KMS-11 (cell line): Measurements from ENCODE around the gene SLC29A4.
"Not testable (repeated sequence)": the region's sequence is repeated elsewhere in the genome, so short reads cannot be mapped to it uniquely, and the experiment has no call there.

Experiments used
- H2AFZ ChIP-seq: fragments of 200-600 bp; sonication (generic); 2 replicates; pipeline ENCODE4 v1.6.1; 2016; ENCODE audit warnings: antibody characterized with exemption, mixed run types, low read depth
- H3K27ac ChIP-seq: fragments of 200-600 bp; sonication (generic); 2 replicates; pipeline ENCODE4 v1.6.1; 2016; ENCODE audit warnings: mild to moderate bottlenecking, mixed run types
- H3K27me3 ChIP-seq: fragments of 200-600 bp; sonication (generic); 2 replicates; pipeline ENCODE4 v1.6.1; 2017; ENCODE audit warnings: mild to moderate bottlenecking, low read depth, mixed run types, moderate library complexity; ENCODE audit not compliant: insufficient read depth
- H3K36me3 ChIP-seq: fragments of 200-600 bp; sonication (generic); 2 replicates; pipeline ENCODE4 v1.6.1; 2017; ENCODE audit warnings: mild to moderate bottlenecking, mixed run types; ENCODE audit not compliant: insufficient read depth
- H3K4me1 ChIP-seq: fragments of 200-600 bp; sonication (generic); 2 replicates; pipeline ENCODE4 v1.6.1; 2016; ENCODE audit warnings: mild to moderate bottlenecking, low read depth, mixed run types; ENCODE audit not compliant: poor library complexity, severe bottlenecking
- H3K4me2 ChIP-seq: fragments of 200-600 bp; sonication (generic); 2 replicates; pipeline ENCODE4 v1.7.0; 2016; ENCODE audit warnings: mild to moderate bottlenecking, mixed run types
- H3K4me3 ChIP-seq: fragments of 200-600 bp; sonication (generic); IDR thresholded peaks from 2 replicates; pipeline ENCODE4 v1.6.1; 2017; ENCODE audit warnings: low read depth, low read length, mixed read lengths; ENCODE audit not compliant: insufficient read depth
- H3K79me2 ChIP-seq: fragments of 200-600 bp; sonication (generic); 2 replicates; pipeline ENCODE4 v1.6.1; 2016; ENCODE audit warnings: low read depth, mixed run types; ENCODE audit not compliant: insufficient read depth
- H3K9ac ChIP-seq: fragments of 200-600 bp; sonication (generic); 2 replicates; pipeline ENCODE4 v1.6.1; 2016; ENCODE audit warnings: mild to moderate bottlenecking, mixed run types
- H4K20me1 ChIP-seq: fragments of 200-600 bp; sonication (generic); 2 replicates; pipeline ENCODE4 v1.6.1; 2016; ENCODE audit warnings: mild to moderate bottlenecking, mixed run types; ENCODE audit not compliant: insufficient read depth
- TF ChIP-seq, protein P1 (sequence below): fragments of 200-600 bp; sonication (generic); conservative IDR thresholded peaks from 2 replicates; pipeline ENCODE4 v1.6.1; 2017; ENCODE audit warnings: low read depth, mild to moderate bottlenecking, antibody characterized with exemption, low read length, moderate library complexity, mixed read lengths

The SLC29A4 gene

DNA sequence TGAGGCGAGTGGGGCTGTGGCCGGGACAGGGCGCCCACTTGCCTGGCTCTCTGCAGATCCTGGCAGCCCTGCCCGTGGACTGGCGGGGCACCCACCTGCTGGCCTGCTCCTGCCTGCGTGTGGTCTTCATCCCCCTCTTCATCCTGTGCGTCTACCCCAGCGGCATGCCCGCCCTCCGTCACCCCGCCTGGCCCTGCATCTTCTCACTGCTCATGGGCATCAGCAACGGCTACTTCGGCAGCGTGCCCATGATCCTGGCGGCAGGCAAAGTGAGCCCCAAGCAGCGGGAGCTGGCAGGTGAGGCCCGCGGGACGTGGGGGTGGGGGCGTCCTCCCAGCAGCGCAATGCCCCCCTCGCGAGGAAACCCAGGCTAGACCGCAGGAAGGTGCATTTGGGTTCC, 17.6 kb downstream of the SLC29A4 start:
- Histone ChIP-seq H4K20me1 (no peaks in the 10 kb centered on the region), H3K27ac (no peak overlapping the region), H3K4me3 (no peak overlapping the region), H2AFZ (no peak overlapping the region), H3K79me2 (no peaks in the 10 kb centered on the region), H3K4me2 (no peak overlapping the region), H3K27me3 (peaks cover 4% of the 10 kb centered on the region; the same call in 1 of the 2 replicates), H3K36me3 (no peaks in the 10 kb centered on the region), H3K4me1 (no peaks in the 10 kb centered on the region), H3K9ac (no peak overlapping the region)
- TF ChIP-seq, protein P1, sequence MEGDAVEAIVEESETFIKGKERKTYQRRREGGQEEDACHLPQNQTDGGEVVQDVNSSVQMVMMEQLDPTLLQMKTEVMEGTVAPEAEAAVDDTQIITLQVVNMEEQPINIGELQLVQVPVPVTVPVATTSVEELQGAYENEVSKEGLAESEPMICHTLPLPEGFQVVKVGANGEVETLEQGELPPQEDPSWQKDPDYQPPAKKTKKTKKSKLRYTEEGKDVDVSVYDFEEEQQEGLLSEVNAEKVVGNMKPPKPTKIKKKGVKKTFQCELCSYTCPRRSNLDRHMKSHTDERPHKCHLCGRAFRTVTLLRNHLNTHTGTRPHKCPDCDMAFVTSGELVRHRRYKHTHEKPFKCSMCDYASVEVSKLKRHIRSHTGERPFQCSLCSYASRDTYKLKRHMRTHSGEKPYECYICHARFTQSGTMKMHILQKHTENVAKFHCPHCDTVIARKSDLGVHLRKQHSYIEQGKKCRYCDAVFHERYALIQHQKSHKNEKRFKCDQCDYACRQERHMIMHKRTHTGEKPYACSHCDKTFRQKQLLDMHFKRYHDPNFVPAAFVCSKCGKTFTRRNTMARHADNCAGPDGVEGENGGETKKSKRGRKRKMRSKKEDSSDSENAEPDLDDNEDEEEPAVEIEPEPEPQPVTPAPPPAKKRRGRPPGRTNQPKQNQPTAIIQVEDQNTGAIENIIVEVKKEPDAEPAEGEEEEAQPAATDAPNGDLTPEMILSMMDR = no peak

GRCh38 chr7:5302577-5302976, 19.8 kb downstream of the SLC29A4 start:
- no peaks in the 10 kb centered on the region for H3K4me1 ChIP-seq
- no peak overlapping the region for H3K9ac ChIP-seq
- H3K79me2 ChIP-seq = no peaks in the 10 kb centered on the region
- H2AFZ ChIP-seq = no peak overlapping the region
- no peak overlapping the region for H3K4me2 ChIP-seq
- H3K27me3 ChIP-seq = peaks cover 4% of the 10 kb centered on the region; the same call in 1 of the 2 replicates
- H3K36me3 ChIP-seq = no peaks in the 10 kb centered on the region
- H3K4me3 ChIP-seq = no peak overlapping the region
- H4K20me1 ChIP-seq = no peaks in the 10 kb centered on the region
- TF ChIP-seq, protein P1 = no peak
- H3K27ac ChIP-seq = no peak overlapping the region

DNA sequence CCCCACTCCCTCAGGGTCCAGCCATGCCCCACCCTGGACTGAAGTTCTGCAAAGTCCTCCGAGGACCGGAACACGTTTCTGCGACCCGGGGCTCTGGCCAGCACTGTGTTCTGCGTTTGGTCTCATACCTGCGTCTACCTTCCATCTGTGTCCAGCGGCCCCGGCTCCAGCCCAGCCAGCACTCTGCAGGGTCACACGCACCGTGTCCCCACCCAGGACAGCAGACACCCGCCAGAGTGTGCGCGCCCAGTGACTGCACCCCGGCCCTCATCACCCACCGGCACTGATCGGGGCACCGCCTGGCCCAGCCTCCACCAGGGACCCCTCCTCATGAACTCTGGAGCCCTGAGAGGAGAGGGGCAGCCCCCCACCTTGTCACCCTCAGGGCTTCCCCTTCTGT, 20.3 kb downstream of the SLC29A4 start:
- Histone ChIP-seq H3K27ac (no peak overlapping the region), H3K36me3 (no peaks in the 10 kb centered on the region)

DNA sequence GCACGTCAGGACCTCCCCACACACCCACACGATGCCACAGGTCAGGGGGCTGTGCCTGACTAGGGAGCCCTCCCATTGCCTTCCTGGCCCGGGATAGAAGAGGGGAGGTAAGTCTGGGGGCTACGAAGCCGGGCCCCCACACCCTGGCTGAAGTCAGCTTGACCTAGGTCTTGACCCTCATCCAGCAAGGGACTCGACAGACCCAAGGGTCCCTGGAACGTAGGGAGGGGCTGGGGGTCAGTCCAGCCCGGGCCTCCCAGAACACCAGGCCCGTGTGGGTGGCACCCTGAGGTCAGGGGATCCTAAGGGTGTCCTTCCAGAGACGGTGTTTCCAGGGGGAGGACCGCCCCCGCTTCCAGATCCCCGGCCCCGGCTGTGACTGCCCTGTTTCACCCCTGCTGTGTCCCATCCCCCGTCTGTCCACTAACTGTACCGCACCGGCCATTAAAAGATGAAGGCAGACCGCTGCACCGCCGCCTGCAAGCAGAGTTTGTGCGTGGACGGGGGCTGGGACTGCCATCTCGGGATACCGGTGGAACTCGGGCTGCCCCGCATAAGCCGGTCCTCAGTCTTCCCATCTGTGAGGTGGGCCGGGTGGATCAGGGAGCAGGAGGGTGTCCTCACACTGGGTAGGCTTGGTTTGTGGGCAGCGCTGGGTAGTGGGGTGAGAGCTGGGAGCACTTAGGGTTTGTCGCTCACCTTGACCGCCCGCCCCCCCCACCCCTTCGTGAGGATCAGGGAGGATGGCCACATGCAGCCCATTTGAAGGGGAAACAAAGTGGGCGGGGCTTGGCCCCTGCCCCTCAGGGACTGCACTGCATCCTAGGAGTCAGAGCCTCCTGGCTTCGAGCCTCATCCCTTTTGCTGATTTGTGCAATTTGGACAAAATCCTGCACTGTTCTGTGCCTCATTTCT, 21.1 kb downstream of the SLC29A4 start:
- TF ChIP-seq, protein P1 = no peak
- Histone ChIP-seq H3K9ac (no peak overlapping the region), H3K4me1 (no peaks in the 10 kb centered on the region), H3K79me2 (no peaks in the 10 kb centered on the region), H3K27ac (no peak overlapping the region), H3K4me3 (no peak overlapping the region), H3K27me3 (peaks cover 4% of the 10 kb centered on the region; the same call in 1 of the 2 replicates), H4K20me1 (no peaks in the 10 kb centered on the region), H3K36me3 (no peaks in the 10 kb centered on the region), H3K4me2 (no peak overlapping the region), H2AFZ (no peak overlapping the region)

More for the DNA sequence above, 20.3 kb downstream of the SLC29A4 start:
- H3K4me3 ChIP-seq = no peak overlapping the region
- H3K4me1 ChIP-seq = no peaks in the 10 kb centered on the region
- TF ChIP-seq, protein P1 = no peak
- H4K20me1 ChIP-seq = no peaks in the 10 kb centered on the region
- H3K4me2 ChIP-seq = no peak overlapping the region
- peaks cover 4% of the 10 kb centered on the region; the same call in 1 of the 2 replicates for H3K27me3 ChIP-seq
- no peak overlapping the region for H2AFZ ChIP-seq
- no peak overlapping the region for H3K9ac ChIP-seq
- H3K79me2 ChIP-seq = no peaks in the 10 kb centered on the region

DNA sequence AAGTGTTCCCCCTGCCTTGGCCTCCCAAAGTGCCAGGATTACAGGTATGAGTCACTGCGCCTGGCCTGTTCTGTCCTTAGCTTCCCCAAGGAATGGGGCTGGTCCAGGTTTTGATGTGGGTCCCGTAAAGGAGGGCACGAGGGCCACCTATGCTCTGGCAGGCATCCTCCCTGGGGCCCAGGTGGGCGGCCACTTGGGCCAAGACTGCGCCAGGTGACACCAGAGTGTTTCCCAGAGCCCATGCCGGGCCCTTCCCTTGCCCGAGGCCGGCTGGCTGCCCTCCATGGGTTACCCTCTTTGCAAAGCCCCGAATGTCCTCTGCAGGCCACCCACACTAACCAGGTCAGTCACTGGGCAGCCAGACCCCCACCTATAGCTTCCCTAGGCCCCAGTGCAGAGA, 22.3 kb downstream of the SLC29A4 start:
- not testable (repeated sequence) for H3K27me3 ChIP-seq, H3K79me2 ChIP-seq, H3K36me3 ChIP-seq, H4K20me1 ChIP-seq, H3K4me3 ChIP-seq, H3K4me1 ChIP-seq, H3K27ac ChIP-seq, H2AFZ ChIP-seq, H3K9ac ChIP-seq, H3K4me2 ChIP-seq

- H3K27me3 ChIP-seq, H2AFZ ChIP-seq, H3K4me1 ChIP-seq, H3K36me3 ChIP-seq, H3K4me2 ChIP-seq, H3K4me3 ChIP-seq, H3K79me2 ChIP-seq, H3K9ac ChIP-seq, H4K20me1 ChIP-seq, H3K27ac ChIP-seq: not testable (repeated sequence)
Observed at GRCh38 chr7:5307221-5308142, 24.7 kb downstream of the SLC29A4 start.
